Keratinocyte (primary cell): ENCODE results near the gene KCNQ2. TPM values are rescaled to one million over a fixed set of nuclear protein-coding genes. Genes with fewer than 3 reads are reported as not detected.

Experiments used
- DNase-seq: peaks from one replicate; pipeline ENCODE4 v3.0.0-alpha.2; 2011; ENCODE audit warnings: low read depth, missing footprints, low spot score
- FAIRE-seq: peaks from 2 replicates; lab custom pipeline; 2011; peaks lifted over from hg19 to GRCh38; lab: Jason Lieb, UNC
- H2AFZ ChIP-seq: 2 replicates; pipeline ENCODE4 v1.6.0; 2012; ENCODE audit warnings: low read length, control low read depth, inconsistent platforms; ENCODE audit not compliant: control insufficient read depth
- H3K27ac ChIP-seq: 2 replicates; pipeline ENCODE4 v1.5.1; 2011; ENCODE audit warnings: low read length; ENCODE audit not compliant: control insufficient read depth, insufficient read depth
- H3K27me3 ChIP-seq: 3 replicates; pipeline ENCODE4 v1.6.0; 2011; ENCODE audit warnings: low read length; ENCODE audit not compliant: control insufficient read depth, insufficient read depth; ENCODE audit errors: extremely low read depth
- H3K36me3 ChIP-seq, 2 experiments: 2 replicates in 1 of 2; 3 replicates in 1 of 2; pipeline ENCODE4 v1.5.1; 2011; ENCODE audit warnings: low read length in 2 of 2, mild to moderate bottlenecking in 1 of 2; ENCODE audit not compliant: control insufficient read depth in 2 of 2, insufficient read depth in 2 of 2; ENCODE audit errors: extremely low read depth in 1 of 2
- H3K4me1 ChIP-seq: 3 replicates; pipeline ENCODE4 v1.5.1; 2011; ENCODE audit warnings: low read length; ENCODE audit not compliant: control insufficient read depth, insufficient read depth; ENCODE audit errors: extremely low read depth
- H3K4me2 ChIP-seq: 3 replicates; pipeline ENCODE4 v1.6.0; 2011; ENCODE audit warnings: low read depth, low read length; ENCODE audit not compliant: control insufficient read depth, insufficient read depth; ENCODE audit errors: extremely low read depth
- H3K4me3 ChIP-seq, 3 experiments: fragments of 200-600 bp in 1 of 3; sonication (generic) in 1 of 3; 2 replicates in 2 of 3; 3 replicates in 1 of 3; pipeline ENCODE4 v1.5.1; 2011 to 2016; ENCODE audit warnings: low read length in 3 of 3, mild to moderate bottlenecking in 3 of 3, control low read depth in 2 of 3, inconsistent platforms in 1 of 3, low read depth in 1 of 3, mixed read lengths in 1 of 3, mixed run types in 1 of 3, moderate library complexity in 1 of 3; ENCODE audit not compliant: control insufficient read depth in 2 of 3, insufficient read depth in 2 of 3; ENCODE audit errors: extremely low read depth in 1 of 3
- H3K79me2 ChIP-seq: 2 replicates; pipeline ENCODE4 v1.6.0; 2012; ENCODE audit warnings: low read length; ENCODE audit not compliant: control insufficient read depth, insufficient read depth
- H3K9ac ChIP-seq: 3 replicates; pipeline ENCODE4 v1.6.0; 2011; ENCODE audit warnings: low read length; ENCODE audit not compliant: control insufficient read depth, insufficient read depth; ENCODE audit errors: extremely low read depth
- H3K9me1 ChIP-seq: 3 replicates; pipeline ENCODE4 v1.6.0; 2011; ENCODE audit warnings: low read length; ENCODE audit not compliant: control insufficient read depth, insufficient read depth; ENCODE audit errors: extremely low read depth
- H3K9me3 ChIP-seq: 2 replicates; pipeline ENCODE4 v1.5.1; 2012; ENCODE audit warnings: low read depth, low read length; ENCODE audit not compliant: control insufficient read depth
- H4K20me1 ChIP-seq: 3 replicates; pipeline ENCODE4 v1.6.0; 2011; ENCODE audit warnings: low read length; ENCODE audit not compliant: control insufficient read depth, insufficient read depth; ENCODE audit errors: extremely low read depth
- CTCF ChIP-seq, 3 experiments: IDR thresholded peaks in 1 of 3; conservative IDR thresholded peaks in 1 of 3; optimal IDR thresholded peaks in 1 of 3; 2 replicates in 2 of 3; 3 replicates in 1 of 3; pipeline versions ENCODE3 to v1.5.1; 2011; ENCODE audit warnings: low read length in 3 of 3, mild to moderate bottlenecking in 3 of 3, moderate library complexity in 2 of 3, control low read depth in 1 of 3, inconsistent platforms in 1 of 3; ENCODE audit not compliant: insufficient read depth in 2 of 3; ENCODE audit errors: extremely low read depth in 1 of 3
- EZH2 ChIP-seq: IDR thresholded peaks from one replicate; pipeline ENCODE4 v1.6.1; 2012; ENCODE audit warnings: inconsistent platforms, mild to moderate bottlenecking, low read length, moderate library complexity
- dilution Hi-C: fragments of 300-500 bp; cut with MboI; formaldehyde crosslinking; loops from one replicate; pipeline ENCODE4 v1.7.0; 2020; ENCODE audit warnings: low sequenced_read_pairs; ENCODE audit not compliant: extremely low pct_ligation_motif_present
- polyA plus RNA-seq, 5 experiments: library from polyadenylated mRNA; depleted of rRNA in 3 of 5; stranded (reverse) in 3 of 5; stranded (forward) in 1 of 5; unstranded in 1 of 5; fragments of >200 nt; gene quantifications; 1 replicate in 1 of 5; 2 replicates in 3 of 5; 3 replicates in 1 of 5; pipeline versions ENCODE4 v1.2.1 to v1.2.3, GENCODE V29; 2011 to 2012; ENCODE audit warnings: missing spikeins in 2 of 5, low read depth in 1 of 5, low replicate concordance in 1 of 5

KCNQ2 gene
- polyA plus RNA-seq, 1 donor (not counting 4 experiments of a cell fraction or from before 2014, with no cell fraction given), result not detected

- DNase-seq (no peak), FAIRE-seq (no peak)
- dilution Hi-C loops, result no loop called here
These were observed 84.5 kb downstream of the KCNQ2 start for GRCh38 chr20:63387917-63388316.

DNA sequence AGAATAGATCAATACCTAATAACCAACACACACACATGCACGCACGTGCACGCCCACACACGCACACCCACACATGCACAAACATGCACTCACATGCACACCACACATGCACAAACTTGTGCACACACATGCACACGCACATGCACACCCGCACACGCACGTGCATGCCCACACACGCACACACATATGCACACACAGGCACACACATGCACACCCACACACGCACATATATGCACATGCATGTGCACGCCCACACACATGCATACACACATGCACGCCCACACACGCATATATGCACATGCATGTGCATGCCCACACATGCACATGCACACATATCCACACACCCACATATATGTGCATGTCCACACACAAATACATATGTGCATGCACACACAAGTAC lies 85.1 kb downstream of the KCNQ2 start:
- no peaks in the 10 kb centered on the region for H3K27me3 ChIP-seq
- no peak for TF ChIP-seq CTCF (optimal IDR thresholded peaks at IDR 0.05 in 1 of 3, IDR thresholded peaks at IDR 0.05 in 1 of 3, conservative IDR thresholded peaks at IDR 0.05 in 1 of 3; ENCODE audit: extremely low read depth in 1 of 3, insufficient read depth in 2 of 3, low read length in 3 of 3)
- TF ChIP-seq EZH2, result no peak
- no peak overlapping the region for H3K27ac ChIP-seq
- H3K4me3 ChIP-seq, result no peak overlapping the region
- H4K20me1 ChIP-seq, result no peaks in the 10 kb centered on the region
- no peaks in the 10 kb centered on the region for H3K36me3 ChIP-seq
- peaks cover 11% of the 10 kb centered on the region for H3K9me3 ChIP-seq
- H2AFZ ChIP-seq, result no peak overlapping the region
- no peaks in the 10 kb centered on the region for H3K4me1 ChIP-seq
- no peak overlapping the region for H3K4me2 ChIP-seq
- DNase-seq (no peak), FAIRE-seq (no peak)
- H3K9ac ChIP-seq, result no peak overlapping the region
- H3K79me2 ChIP-seq, result no peaks in the 10 kb centered on the region
- dilution Hi-C loops, result no loop called here
- no peaks in the 10 kb centered on the region for H3K9me1 ChIP-seq

More at GRCh38 chr20:63387917-63388316, 84.5 kb downstream of the KCNQ2 start:
- Histone ChIP-seq H3K9ac (no peak overlapping the region), H4K20me1 (no peaks in the 10 kb centered on the region), H3K9me1 (no peaks in the 10 kb centered on the region), H3K4me2 (no peak overlapping the region), H3K4me3 (no peak overlapping the region), H2AFZ (no peak overlapping the region), H3K9me3 (peaks cover 11% of the 10 kb centered on the region), H3K4me1 (no peaks in the 10 kb centered on the region), H3K79me2 (no peaks in the 10 kb centered on the region), H3K36me3 (no peaks in the 10 kb centered on the region), H3K27me3 (no peaks in the 10 kb centered on the region), H3K27ac (no peak overlapping the region)
- TF ChIP-seq CTCF (optimal IDR thresholded peaks at IDR 0.05 in 1 of 3, IDR thresholded peaks at IDR 0.05 in 1 of 3, conservative IDR thresholded peaks at IDR 0.05 in 1 of 3; ENCODE audit: extremely low read depth in 1 of 3, insufficient read depth in 2 of 3, low read length in 3 of 3), result no peak
- no peak for TF ChIP-seq EZH2
